ENCODE measurements around the gene NLRC5. TPM values are rescaled to one million over a fixed set of nuclear protein-coding genes. Genes with fewer than 3 reads are reported as not detected.

Gene NLRC5
- total RNA-seq, 4 donors from 2014 or later, result 21.8 to 52.4 (median 32.0) TPM

- WGBS, 2 donors, result 88 to 90% methylated on average over 11 of the region's 11 CpGs
Observed at GRCh38 chr16:56977823-56978430, 11.4 kb upstream of the NLRC5 start.

GRCh38 chr16:56980201-56980535 is 9.2 kb upstream of the NLRC5 start:
- H3K4me3 ChIP-seq (ENCODE audit: low read depth, poor library complexity, severe bottlenecking), result no peak overlapping the region
- 88 to 95% methylated on average over 4 of the region's 4 CpGs for WGBS, 2 donors
- no peak for TF ChIP-seq POLR2A (IDR thresholded peaks at IDR 0.05)
- TF ChIP-seq, protein P1, sequence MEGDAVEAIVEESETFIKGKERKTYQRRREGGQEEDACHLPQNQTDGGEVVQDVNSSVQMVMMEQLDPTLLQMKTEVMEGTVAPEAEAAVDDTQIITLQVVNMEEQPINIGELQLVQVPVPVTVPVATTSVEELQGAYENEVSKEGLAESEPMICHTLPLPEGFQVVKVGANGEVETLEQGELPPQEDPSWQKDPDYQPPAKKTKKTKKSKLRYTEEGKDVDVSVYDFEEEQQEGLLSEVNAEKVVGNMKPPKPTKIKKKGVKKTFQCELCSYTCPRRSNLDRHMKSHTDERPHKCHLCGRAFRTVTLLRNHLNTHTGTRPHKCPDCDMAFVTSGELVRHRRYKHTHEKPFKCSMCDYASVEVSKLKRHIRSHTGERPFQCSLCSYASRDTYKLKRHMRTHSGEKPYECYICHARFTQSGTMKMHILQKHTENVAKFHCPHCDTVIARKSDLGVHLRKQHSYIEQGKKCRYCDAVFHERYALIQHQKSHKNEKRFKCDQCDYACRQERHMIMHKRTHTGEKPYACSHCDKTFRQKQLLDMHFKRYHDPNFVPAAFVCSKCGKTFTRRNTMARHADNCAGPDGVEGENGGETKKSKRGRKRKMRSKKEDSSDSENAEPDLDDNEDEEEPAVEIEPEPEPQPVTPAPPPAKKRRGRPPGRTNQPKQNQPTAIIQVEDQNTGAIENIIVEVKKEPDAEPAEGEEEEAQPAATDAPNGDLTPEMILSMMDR (IDR thresholded peaks at IDR 0.05), result no peak
- intact Hi-C loops (cut with DNase I; ENCODE audit: low total_unique reads), result no loop called here
- no peak for DNase-seq (ENCODE audit: low spot score in 2 of 2)

More at GRCh38 chr16:56977823-56978430, 11.4 kb upstream of the NLRC5 start:
- TF ChIP-seq POLR2A (IDR thresholded peaks at IDR 0.05), result no peak
- TF ChIP-seq, protein P1 (IDR thresholded peaks at IDR 0.05), result no peak
- intact Hi-C loops (cut with DNase I; ENCODE audit: low total_unique reads), result no loop called here
- H3K4me3 ChIP-seq (ENCODE audit: low read depth, poor library complexity, severe bottlenecking), result no peak overlapping the region
- no peak for DNase-seq (ENCODE audit: low spot score in 2 of 2)

DNA sequence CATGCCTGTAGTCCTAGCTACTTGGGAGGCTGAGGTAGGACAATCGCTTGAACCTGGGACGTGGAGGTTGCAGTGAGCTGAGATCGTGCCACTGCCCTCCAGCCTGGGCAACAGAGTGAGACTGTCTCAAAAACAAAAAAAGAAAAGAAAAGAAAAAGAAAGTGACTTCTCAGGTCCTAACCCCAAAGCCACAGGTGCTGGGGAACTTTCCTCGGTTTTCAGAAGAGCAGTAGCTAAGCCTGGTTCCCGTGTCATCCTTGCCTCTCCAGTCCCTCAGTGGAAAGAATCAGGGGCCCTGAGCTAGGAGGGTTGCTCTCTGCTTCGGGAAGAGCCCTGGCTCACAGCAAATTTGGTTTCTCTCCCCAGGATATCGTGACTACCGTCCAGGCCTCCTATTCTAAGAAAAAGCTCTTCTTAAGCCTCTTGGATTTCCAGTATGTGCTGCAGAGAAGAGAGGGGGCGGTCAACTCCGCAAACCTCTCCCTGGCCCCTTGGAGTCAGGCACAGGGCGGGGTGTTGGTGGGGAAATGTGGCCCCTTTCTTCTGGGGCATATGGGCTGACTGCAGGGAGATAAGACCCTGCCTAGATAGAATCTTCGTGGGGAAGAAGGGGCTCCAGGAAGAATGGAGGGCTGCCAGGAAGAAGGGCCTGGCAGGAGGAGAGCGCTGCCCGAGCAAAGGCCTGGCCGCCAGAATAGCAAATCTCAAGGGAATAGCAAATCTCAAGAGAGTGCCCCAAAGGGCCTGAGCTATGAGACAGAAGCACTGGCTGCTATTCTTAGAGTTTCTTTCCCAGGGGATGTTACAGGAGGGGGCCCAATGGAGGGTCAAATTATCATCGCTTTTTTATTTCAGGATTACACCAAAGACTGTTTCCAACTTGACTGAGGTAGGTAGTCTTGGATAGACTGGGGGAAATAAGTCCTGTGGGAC is 8.3 kb upstream of the NLRC5 start:
- intact Hi-C loops (cut with DNase I; ENCODE audit: low total_unique reads), result no loop called here
- no peak for DNase-seq (ENCODE audit: low spot score in 2 of 2)
- 82 to 87% methylated on average over 16 of the region's 16 CpGs for WGBS, 2 donors
- H3K4me3 ChIP-seq (ENCODE audit: low read depth, poor library complexity, severe bottlenecking), result no peak overlapping the region
- no peak for TF ChIP-seq POLR2A (IDR thresholded peaks at IDR 0.05)
- TF ChIP-seq, protein P1 (IDR thresholded peaks at IDR 0.05), result no peak

DNA sequence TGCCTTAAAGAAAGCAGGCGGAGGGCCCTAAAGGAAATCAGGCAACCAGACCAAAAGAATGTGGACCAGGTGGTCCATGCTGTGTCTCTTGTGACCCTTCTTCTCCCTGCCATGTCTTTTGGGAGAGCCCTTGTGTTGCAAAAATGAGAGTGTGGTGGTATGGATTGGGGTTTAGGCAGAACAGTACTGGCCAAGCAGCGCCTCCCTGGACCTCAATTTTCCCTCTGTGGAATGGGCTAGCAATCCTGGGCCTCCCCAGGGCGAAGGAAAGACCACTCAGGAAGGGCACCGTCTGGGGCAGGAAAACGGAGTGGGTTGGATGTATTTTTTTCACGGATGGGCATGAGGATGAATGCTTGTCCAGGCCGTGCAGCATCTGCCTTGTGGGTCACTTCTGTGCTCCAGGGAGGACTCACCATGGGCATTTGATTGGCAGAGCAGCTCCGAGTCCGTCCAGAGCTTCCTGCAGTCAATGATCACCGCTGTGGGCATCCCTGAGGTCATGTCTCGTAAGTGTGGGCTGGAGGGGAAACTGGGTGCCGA is 7.6 kb upstream of the NLRC5 start:
- intact Hi-C loops (cut with DNase I; ENCODE audit: low total_unique reads), result no loop called here
- DNase-seq (ENCODE audit: low spot score in 2 of 2), result no peak
- TF ChIP-seq POLR2A (IDR thresholded peaks at IDR 0.05), result no peak
- TF ChIP-seq, protein P1 (IDR thresholded peaks at IDR 0.05), result no peak
- no peak overlapping the region for H3K4me3 ChIP-seq (ENCODE audit: low read depth, poor library complexity, severe bottlenecking)
- 87 to 90% methylated on average over 12 of the region's 12 CpGs for WGBS, 2 donors

DNA sequence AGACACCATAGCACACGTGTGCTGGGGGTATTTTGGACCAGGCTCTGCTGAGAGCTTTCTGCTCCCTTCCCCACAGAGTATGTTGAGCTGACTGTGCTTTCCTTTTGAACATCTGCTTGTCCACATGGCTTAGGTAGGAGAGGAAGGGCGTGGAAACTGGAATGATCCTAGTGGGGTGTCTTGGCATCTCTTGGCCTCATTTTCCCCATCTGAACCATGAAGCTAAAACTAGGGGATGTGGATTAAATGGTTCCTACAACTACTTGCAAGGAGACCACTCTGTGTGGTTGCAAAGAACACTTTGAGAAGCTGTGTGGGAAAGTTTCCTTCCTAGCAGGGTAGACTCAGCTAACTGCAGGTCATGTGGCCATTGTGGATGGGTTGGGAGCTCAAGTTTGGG is 6.7 kb upstream of the NLRC5 start:
- TF ChIP-seq, protein P1 (IDR thresholded peaks at IDR 0.05), result no peak
- TF ChIP-seq POLR2A (IDR thresholded peaks at IDR 0.05), result no peak
- no peak for DNase-seq (ENCODE audit: low spot score in 2 of 2)
- no peak overlapping the region for H3K4me3 ChIP-seq (ENCODE audit: low read depth, poor library complexity, severe bottlenecking)
- intact Hi-C loops (cut with DNase I; ENCODE audit: low total_unique reads), result no loop called here
- 91 to 94% methylated on average over 2 of the region's 2 CpGs for WGBS, 2 donors

All from lower leg skin (tissue), 4 donors.